Measurements from ENCODE around the gene SKIC3.

GRCh38 chr5:95554331-95554646 lies 488 bp downstream of the SKIC3 start:
- TF ChIP-seq SUZ12 (IDR thresholded peaks at IDR 0.05; ENCODE audit: extremely low read depth, insufficient read depth, insufficient read length) (no peak), YY1 (IDR thresholded peaks at IDR 0.05; ENCODE audit: insufficient read depth, insufficient read length) (no peak), ZNF274 (IDR thresholded peaks at IDR 0.05; ENCODE audit: low read depth, low read length) (no peak)
